NCI-H82 (cell line): ENCODE data around the gene DOCK2.

ENCODE experiments used
- DNase-seq: peaks from one replicate; lab custom pipeline; 2025; lab: John Stamatoyannopoulos, UW

DOCK2 gene

DNA sequence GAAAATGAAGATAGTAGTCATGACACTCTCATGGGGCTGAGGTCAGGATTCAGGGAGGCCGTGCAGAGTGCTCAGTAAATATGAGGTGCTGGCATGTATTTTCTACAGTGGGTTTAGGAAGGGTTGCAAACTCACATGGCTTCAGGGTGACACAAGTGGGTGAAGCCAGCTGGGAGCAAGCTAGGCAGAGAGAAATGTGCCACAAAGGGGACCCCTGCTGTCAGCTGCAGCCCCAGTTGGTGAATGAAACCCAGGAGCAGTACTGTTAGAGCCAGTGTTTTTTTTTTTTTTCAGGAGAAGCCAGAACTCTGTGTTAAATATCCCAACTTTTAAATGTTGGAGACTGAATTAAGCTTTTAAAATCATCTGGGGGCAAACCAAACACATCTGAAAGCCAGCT, 267.9 kb downstream of the DOCK2 start:
- DNase-seq, result no peak

- no peak for DNase-seq
Measured at GRCh38 chr5:169906745-169907649, 269.9 kb downstream of the DOCK2 start.

- no peak for DNase-seq
Measured at GRCh38 chr5:169908864-169909263, 271.8 kb downstream of the DOCK2 start.

GRCh38 chr5:169909945-169910344, 272.9 kb downstream of the DOCK2 start:
- DNase-seq, result peak; percentile 65

GRCh38 chr5:169910393-169910792, 273.3 kb downstream of the DOCK2 start:
- DNase-seq, result no peak

DNA sequence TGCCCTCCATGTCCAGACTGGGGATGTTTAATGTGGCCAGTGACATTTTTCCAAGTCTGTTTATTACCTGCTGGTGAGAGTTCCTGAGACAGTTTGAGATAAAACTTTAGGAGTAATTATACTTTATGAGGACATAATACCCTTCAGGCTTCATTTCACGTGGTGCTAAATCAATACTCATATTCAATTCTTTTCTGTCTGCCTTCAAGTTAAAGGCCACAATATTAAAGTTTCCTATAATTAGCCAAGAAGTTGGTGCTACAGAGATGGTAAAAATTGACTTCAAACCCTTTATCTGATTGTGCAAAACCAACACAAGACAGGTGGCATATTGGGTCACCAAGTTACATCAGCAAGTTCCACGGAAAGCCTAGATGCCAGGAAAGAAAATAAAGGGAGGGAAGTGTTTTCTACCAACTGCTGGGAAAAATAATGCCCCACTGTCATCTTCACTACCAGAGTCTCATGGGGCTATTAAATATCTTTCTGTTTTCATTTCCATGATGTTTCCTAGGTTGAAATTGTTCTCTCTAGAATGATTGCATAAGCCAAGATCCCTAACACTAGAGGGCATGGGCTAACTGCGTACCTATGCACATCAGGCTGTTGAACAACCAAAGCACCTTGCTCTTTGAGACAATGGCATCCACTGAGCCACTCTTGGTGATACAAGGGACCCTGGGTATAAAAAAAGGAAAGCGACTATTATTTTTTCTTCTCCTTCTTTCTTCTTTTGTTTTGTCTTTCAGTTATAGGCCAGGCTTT, 274.6 kb downstream of the DOCK2 start:
- DNase-seq, result no peak

DNA sequence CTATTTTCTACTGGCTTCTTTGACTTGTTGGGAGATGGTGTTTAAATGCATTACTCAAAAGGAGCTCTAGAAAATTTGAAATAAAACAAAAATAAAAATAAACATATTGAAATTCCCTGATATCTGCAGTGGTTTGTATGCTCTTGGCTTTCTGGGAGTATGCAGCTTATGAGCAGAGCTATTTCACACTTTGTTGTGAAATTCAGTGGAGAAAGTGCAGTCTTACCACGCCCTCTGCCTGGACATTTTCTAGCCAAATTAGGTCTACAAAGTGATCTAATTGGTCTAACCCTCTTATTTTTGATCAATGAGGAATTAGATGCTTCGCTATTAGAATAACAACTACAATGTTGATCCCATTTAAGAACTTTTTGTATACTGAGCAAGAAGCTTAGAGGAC, 276.4 kb downstream of the DOCK2 start:
- no peak for DNase-seq

GRCh38 chr5:169914766-169915165, 277.7 kb downstream of the DOCK2 start:
- no peak for DNase-seq

GRCh38 chr5:169917500-169917899, 280.4 kb downstream of the DOCK2 start:
- no peak for DNase-seq

- no peak for DNase-seq
Measured at GRCh38 chr5:169918228-169918627, 281.2 kb downstream of the DOCK2 start.

GRCh38 chr5:169920474-169920873, 283.4 kb downstream of the DOCK2 start:
- no peak for DNase-seq

DNA sequence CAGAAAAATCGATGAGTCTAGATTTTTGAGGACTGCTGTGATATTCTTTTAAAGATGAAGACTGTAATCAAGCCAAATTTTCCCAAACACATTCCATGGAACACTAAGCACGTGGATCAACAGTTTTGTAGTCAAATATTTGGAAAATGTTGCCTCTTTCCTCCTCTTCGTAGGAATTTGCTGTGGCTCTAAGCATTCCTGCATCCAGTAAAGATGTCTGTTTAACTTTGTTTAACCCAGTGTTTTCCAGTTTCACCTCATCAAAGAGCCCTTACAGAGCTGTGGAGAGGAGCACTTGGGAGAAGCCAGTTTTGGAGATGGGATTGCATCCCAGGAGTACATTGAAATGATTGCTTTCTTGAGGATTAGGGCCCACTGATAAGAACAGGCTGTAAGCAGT, 284.3 kb downstream of the DOCK2 start:
- no peak for DNase-seq

DNA sequence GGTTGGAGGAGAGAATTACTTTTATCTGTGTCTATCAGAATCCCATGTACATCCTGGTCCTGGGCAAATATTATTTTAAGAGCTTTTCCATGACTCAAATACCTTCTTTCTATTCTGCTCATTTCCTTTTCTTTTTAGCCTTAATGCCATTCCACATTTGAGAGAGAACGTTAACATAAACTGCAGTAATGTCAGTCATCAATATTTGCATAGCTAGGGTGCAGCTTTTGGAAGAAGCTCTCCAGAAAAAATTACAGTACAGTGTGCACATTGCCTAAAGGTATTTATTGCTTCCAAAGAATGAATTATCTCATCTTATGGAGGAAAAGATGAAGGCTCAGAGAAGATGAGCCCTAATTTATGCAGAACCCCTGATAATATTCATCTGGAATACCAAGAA, 284.9 kb downstream of the DOCK2 start:
- DNase-seq, result no peak

GRCh38 chr5:169922474-169922873, 285.4 kb downstream of the DOCK2 start:
- DNase-seq, result no peak

DNA sequence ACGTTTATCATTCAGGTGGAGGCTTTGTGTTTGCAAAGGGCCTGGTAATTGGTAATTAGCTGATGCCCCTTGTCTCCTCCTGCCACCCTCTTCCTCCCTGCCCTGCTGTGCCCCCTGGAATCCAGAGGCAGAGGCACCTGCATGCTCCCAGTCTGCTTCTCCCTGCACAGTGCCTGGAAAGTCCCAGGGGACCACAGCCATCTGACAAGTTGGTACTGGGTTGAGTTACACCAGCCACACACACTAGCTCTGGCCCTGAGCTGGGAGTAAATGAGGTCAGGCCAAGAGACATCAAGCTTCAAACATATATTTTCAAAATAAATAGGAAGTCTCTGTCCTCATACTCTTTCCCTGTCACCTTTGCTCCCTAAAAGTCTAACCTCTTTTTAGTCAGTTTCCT, 286.9 kb downstream of the DOCK2 start:
- DNase-seq, result peak; percentile 56

DNA sequence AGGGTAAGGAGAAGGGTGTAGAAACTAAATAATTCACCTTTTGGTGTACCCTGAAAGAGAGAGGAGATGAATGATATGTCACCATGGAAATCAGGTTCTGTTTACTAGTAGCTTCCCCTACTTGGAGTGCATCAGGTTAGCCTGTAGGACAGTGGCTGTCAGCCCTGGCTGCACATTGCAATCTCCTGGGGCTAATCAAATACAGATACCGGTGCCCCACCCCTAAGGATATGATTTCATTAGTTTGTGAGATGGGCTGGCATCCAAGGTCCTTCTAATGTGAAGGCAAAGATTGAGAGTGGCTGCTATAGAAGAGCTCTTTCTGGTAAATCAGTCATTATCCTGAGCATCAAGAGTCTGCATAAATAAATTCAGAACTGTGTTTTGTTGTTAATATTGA, 296.1 kb downstream of the DOCK2 start:
- DNase-seq, result no peak

DNA sequence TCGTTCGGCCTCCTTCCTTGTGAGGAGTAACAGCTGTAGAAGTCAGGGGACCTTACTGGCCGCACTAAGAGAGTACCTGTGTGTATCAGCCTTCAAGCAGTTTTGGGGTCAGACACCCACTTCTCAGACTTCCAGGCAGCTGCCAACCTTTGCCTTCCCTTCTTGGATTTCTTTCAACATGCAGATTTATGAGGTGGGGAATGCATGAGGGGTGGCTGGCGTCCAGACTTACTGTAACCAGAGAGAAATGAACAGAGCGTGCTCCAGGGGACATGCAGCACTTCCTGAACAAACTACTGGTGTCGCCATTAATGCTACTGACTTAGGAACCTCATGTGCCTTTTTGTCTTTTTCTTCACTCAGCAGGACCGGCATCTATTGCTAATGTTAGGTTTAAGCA, 296.5 kb downstream of the DOCK2 start:
- no peak for DNase-seq

DNA sequence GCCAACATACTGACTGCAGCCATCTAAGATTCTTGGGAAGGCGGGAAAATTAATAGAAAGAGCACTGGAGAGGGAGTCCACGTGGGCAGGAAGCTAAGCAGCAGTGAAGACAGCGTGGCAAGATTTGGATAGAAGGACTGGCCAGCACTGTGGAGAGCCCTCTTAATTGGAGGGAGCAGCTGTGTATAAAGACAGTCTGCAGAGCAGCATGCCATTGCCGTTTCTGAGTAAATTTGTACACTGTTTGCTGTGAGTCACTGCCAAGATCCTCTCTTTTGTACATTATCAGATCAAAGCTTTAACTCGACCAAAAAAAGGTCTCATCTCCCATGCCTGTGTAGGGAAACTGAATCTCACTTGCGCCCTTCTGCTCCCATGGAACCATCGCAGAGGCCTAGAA, 297.9 kb downstream of the DOCK2 start:
- no peak for DNase-seq

DNA sequence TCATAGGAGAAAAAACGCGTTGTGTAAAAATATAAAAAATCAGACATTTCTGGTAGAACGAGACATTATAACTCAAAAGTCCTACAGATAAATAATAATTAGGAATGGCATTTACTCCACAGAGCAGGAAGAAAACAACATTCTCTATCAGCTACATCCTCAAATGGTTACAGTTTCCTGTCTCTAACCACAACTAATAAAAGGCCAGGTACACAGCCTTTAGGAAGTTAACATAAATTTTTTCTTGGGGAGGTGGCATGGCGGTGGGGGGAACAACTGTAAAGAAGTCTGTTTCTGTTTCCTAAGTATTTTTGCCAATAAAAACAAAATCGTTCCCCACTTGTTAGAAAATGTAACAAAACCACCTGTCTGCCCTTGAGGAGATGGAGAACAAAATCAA, 298.7 kb downstream of the DOCK2 start:
- DNase-seq, result no peak

DNA sequence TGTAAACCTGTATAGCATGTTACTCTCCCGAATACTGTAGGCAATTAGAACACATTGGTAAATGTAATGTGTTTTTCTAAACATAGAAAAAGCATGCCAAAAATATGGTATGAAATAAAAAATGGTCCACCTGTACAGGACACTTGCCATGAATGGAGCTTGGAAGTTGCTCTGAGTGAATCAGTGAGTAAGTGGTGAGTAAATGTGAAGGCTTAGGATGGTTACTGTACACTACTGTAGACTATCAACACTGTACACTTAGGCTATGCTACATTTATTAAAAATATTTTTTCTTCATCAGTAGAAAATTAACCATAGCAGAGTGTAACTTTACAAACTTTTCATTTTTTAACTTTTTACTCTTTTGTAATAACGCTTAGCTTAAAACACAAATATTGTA, 301.4 kb downstream of the DOCK2 start:
- no peak for DNase-seq

DNA sequence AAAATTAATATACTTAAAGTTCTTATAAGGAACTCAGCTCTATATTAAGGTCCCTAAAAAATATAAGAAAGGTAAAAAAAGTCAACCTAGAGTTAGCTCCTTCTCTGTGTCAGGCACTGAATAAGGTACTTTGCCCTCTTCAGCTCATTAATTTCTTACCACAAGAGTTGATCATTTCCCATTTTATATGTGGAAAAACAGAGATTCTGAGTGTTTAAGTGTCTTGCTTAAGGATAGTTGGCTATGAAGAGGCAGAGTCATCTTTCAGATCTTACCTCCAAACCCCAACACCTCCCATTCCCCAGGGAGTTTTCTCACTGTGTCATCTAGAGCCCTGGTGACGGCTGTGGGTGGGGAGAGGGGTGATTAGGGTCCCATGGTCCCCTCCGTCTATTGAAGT, 302.7 kb downstream of the DOCK2 start:
- no peak for DNase-seq

DNA sequence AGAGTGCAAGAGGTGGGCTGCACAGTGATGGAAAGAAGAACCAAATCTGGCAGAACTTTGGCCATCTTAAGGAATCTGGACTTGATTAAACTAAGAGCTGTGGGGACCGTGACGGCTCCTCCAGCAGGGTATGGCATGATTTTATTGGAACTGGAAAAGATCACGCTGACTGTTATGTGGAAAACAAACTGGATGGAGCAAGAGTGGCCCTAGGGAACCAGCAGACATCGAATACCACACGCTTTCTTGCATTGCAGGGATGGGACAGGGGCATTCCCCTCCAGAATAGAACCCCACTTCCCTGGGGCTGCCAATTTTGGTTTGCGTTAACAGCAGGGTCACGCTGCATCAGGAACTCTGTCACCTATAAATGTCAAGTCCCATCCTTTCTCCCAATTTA, 304.5 kb downstream of the DOCK2 start:
- DNase-seq, result no peak

DNA sequence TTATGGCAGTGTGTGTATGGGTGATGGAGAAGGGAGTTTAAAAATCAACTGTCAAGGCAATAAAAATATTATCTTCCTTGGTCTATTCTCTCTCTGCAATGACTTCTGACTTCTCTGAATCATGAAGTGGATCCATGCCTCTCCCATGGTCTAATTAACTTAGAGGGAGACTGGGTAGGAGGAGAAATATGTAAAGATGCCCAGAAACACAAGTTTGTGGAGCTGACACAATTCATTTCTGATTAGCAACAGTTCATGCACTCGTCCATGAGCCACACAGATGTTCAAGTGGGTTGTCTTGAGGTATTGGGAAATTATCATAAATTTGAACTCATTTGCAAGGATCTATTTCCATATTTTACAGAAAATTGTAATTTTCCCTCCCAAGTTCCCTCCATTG, 305.1 kb downstream of the DOCK2 start:
- no peak for DNase-seq
